Measurements from ENCODE around the gene DNAJC17. TPM values are rescaled to one million over a fixed set of nuclear protein-coding genes. Genes with fewer than 3 reads are reported as not detected.

Gene DNAJC17
- total and polyA plus RNA-seq, 5 experiments from 2014 or later = 17.5 to 38.4 (median 37.5) TPM

DNA sequence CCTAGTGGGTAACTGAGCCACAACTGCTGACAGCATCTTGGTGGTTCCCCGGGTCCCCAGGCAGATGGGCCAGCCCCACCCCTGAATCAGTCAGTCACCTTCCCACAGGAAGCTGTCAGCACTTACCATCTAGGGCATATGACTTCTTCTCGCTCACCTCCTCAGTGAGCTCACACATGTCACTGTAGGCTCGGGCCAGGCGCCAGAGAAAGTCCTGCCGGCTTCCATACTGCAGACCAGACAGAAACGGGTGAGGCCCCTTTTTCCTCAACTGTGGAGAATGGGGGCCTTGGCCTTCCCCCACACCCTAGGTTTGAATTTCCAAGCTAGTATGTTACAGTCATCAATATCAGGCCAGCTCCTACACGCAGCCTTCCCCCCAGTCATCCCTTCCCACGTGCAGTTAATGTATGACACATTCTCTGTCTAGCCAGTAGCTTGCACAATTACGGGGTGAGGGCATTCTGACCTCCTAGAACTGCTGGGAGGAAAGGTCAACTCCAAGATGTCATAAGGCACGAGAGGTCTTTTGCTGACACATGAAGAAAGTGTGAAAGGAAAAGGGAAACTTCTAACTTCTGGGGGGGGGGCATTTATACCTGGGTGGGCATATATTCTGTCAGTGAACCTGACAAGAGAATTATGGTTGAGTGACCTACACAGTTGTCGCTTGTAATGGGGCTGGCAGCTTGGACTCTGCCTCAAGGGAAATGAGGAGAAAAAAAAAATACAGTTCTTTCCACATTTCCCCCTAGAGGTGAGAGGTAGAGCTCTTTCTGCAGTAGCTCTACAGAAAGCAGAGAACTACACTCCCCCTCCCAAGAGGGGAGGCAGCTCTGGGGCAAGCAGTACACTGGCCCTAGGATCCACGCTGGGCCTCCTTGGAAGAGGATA is 63.1 kb downstream of the DNAJC17 start:
- DNase-seq (peak in 5 of 10 donors; percentile 21 to 47 (median 26)), ATAC-seq (peak; percentile 89 to 96)
- Mint-ChIP-seq H3K27ac (peak overlapping the region in 9 of 10 donors; percentile 2 to 97 (median 81)), H3K9me3 (no peaks in the 10 kb centered on the region), H3K36me3 (peaks cover 0 to 63% (median 2%) of the 10 kb centered on the region in 3 donors), H3K4me3 (peak overlapping the region in 4 of 10 donors; percentile 24 to 75 (median 37)), H3K27me3 (no peaks in the 10 kb centered on the region), H3K4me1 (peaks cover 0 to 38% (median 6%) of the 10 kb centered on the region in 4 donors)
- POLR2A ChIA-PET = no interaction called here

DNA sequence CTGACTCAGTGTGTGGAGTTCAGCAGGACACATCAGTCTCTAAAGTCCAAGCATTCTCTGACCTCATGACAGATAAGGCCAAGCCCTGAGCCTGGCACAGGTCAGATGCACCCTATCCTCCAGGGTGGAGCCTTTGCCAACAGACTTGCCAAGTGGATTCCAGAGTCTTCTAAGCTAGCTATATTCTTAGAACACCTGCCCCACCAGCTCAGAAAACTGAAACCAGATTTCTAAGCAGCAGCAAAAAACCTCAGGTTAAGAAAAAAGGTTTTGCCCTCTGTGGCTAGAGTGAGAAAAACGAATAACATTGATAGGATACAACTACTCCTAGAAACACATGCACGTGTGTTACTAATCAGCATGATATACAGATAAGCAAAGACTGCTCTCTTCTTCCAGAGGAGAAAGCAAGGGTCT is 63.8 kb downstream of the DNAJC17 start:
- DNase-seq = no peak
- POLR2A ChIA-PET = no interaction called here
- ATAC-seq = peak in 1 of 2 donors; percentile 9
- Mint-ChIP-seq H3K27ac (peak overlapping the region in 6 of 10 donors; percentile 62 to 97 (median 90)), H3K4me3 (peak overlapping the region in 3 of 10 donors; percentile 24 to 75 (median 48)), H3K9me3 (no peaks in the 10 kb centered on the region), H3K4me1 (peaks cover 0 to 38% (median 6%) of the 10 kb centered on the region in 4 donors), H3K36me3 (peaks cover 0 to 62% (median 4%) of the 10 kb centered on the region in 3 donors), H3K27me3 (no peaks in the 10 kb centered on the region)

DNA sequence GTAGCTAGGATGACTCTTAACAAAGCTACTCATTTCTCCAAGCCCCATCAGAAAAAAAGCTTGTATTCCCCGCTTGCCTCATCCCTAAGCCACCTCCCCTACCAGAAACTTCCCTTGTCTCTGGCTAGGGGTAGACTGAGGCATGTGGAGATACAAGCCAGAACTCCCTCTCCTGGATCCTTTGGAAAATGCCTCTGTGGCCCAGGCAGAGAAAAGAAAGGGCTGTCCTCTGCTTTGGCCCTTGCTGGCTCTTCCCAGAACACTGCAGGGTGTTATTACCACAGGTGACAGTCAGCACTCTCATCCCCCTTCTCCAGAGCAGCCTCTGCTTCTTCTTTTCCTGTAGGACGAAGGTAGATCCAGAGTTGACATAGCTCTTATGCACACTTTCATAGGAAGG is 67.4 kb downstream of the DNAJC17 start:
- Mint-ChIP-seq H3K4me3 (no peak overlapping the region), H3K9me3 (no peaks in the 10 kb centered on the region), H3K27me3 (no peaks in the 10 kb centered on the region), H3K4me1 (peaks cover 0 to 19% (median 4%) of the 10 kb centered on the region in 4 donors), H3K27ac (peak overlapping the region in 2 of 10 donors; percentile 13 to 52), H3K36me3 (peaks cover 0 to 80% (median 10%) of the 10 kb centered on the region in 3 donors)
- POLR2A ChIA-PET = no interaction called here
- no peak for ATAC-seq
- DNase-seq = no peak

DNA sequence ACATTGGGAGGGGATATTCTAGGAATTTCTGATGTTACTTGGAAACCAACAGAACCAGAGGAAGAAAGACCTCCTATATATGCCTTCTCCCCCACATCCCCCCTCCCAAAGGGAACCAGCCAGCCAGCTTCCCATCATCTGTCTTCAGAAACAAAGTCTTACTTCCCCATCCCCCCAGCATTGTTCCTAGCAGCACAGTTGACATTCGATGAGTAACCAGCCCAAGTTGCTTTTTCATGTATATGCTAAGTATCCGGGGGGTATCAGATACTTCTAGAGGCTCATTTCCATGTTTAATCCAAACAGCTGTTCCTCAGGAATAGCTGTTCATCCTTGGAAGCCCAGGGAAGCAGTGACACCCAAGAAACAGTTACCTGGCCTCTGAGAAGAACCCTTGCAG is 68.2 kb downstream of the DNAJC17 start:
- POLR2A ChIA-PET = interaction anchor here (1.2 kb wide), 1 partner anchor 34 kb away, joined by 7 read pairs; no protein-coding TSS in a partner anchor
- Mint-ChIP-seq H3K4me3 (no peak overlapping the region), H3K9me3 (no peaks in the 10 kb centered on the region), H3K4me1 (peaks cover 0 to 13% (median 3%) of the 10 kb centered on the region in 4 donors), H3K27me3 (no peaks in the 10 kb centered on the region), H3K27ac (peak overlapping the region in 1 of 10 donors; percentile 15), H3K36me3 (peaks cover 0 to 79% (median 10%) of the 10 kb centered on the region in 3 donors)
- ATAC-seq (no peak), DNase-seq (no peak)

DNA sequence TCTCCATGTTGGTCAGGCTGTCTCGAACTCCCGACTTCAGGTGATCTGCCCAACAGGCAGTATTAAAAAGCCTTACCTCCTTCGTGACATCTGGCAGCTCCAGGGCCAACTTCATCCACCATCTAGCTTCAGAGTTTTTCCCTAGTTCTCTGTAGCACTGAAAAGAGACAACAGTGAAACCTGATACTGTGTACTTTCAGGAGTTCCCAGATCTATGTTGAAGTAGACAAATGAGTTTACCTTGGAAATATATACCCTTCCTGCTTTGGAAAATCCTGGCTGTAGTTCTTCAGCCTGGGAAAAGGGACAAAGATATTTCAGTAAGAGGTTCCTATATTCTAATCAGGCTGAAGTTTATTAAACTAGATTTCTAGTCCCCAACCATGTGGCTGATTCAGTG is 70.2 kb downstream of the DNAJC17 start:
- Mint-ChIP-seq H3K27ac (no peak overlapping the region), H3K36me3 (peaks cover 0 to 70% (median 7%) of the 10 kb centered on the region in 3 donors), H3K27me3 (no peaks in the 10 kb centered on the region), H3K4me1 (no peaks in the 10 kb centered on the region), H3K4me3 (no peak overlapping the region), H3K9me3 (no peaks in the 10 kb centered on the region)
- DNase-seq = no peak
- no peak for ATAC-seq
- POLR2A ChIA-PET = no interaction called here

DNA sequence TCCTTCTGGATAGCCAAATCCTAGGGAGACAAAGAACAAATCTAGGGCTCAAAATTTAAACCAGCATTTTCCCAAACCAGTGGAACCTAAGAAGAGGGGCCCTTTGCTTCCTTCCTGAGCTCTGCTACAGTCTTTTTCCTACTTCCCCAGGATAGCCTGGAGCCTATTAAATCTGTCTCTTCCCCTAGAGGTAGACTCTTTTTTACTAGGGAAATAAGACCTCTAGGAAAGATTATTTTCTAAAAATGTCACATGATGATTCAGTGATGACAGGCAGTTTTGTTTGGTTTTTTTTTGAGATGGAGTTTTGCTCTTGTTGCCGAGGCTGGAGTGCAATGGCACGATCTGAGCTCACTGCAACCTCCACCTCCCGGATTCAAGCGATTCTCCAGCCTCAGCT is 70.7 kb downstream of the DNAJC17 start:
- Mint-ChIP-seq H3K27ac (no peak overlapping the region), H3K4me3 (no peak overlapping the region), H3K27me3 (no peaks in the 10 kb centered on the region), H3K36me3 (peaks cover 0 to 68% (median 7%) of the 10 kb centered on the region in 3 donors), H3K4me1 (no peaks in the 10 kb centered on the region), H3K9me3 (no peaks in the 10 kb centered on the region)
- DNase-seq (no peak), ATAC-seq (no peak)
- POLR2A ChIA-PET = no interaction called here

DNA sequence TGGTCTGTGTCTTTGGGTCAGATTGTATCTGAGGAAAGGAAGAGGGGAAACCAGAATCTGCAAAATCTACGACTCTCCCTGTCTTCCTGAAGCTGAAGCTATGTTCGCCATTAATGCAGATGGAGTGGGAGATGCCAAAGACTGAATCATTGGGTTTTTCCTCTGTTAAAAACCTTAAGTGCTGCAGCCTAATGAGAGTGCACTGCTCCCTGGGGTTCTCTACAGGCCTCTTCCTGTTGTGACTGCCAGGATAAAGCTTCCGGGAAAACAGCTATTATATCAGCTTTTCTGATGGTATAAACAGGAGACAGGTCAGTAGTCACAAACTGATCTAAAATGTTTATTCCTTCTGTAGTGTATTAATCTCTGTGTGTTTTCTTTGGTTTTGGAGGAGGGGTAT is 76.2 kb downstream of the DNAJC17 start:
- no peaks in the 10 kb centered on the region for H3K9me3 Mint-ChIP-seq
- ATAC-seq = no peak
- H3K27ac Mint-ChIP-seq = peak overlapping the region in 1 of 10 donors; percentile 4
- no peak overlapping the region for H3K4me3 Mint-ChIP-seq
- H3K36me3 Mint-ChIP-seq = peaks cover 0 to 34% (median under 1%) of the 10 kb centered on the region in 3 donors
- POLR2A ChIA-PET = no interaction called here
- H3K4me1 Mint-ChIP-seq = peaks cover 0 to 1% (median 0%) of the 10 kb centered on the region in 4 donors
- H3K27me3 Mint-ChIP-seq = no peaks in the 10 kb centered on the region
- no peak for DNase-seq

DNA sequence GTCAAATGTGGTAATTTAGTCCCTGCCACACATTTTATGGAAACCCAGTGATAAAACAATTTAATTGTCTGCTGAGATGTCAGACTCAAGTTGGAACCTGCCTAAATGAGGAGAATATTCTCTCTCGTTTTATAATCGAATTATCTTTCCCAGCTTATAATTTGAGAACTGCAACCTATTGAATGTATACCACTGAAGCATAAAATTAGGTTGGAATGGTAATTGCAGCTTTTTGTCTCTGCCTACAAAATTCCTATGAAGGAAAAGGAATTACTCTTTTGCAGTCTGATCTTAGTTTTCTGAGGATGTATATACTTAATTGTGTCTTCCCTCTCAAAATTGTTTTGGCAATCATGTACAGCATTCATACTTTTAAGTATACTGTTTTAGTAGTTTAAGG is 83.4 kb downstream of the DNAJC17 start:
- no peaks in the 10 kb centered on the region for H3K27me3 Mint-ChIP-seq
- DNase-seq = no peak
- no peaks in the 10 kb centered on the region for H3K9me3 Mint-ChIP-seq
- H3K4me1 Mint-ChIP-seq = peaks cover 0 to 1% (median 0%) of the 10 kb centered on the region in 4 donors
- no peak for ATAC-seq
- POLR2A ChIA-PET = no interaction called here
- no peak overlapping the region for H3K27ac Mint-ChIP-seq
- H3K4me3 Mint-ChIP-seq = no peak overlapping the region
- peaks cover 0 to 6% (median 0%) of the 10 kb centered on the region in 3 donors for H3K36me3 Mint-ChIP-seq

DNA sequence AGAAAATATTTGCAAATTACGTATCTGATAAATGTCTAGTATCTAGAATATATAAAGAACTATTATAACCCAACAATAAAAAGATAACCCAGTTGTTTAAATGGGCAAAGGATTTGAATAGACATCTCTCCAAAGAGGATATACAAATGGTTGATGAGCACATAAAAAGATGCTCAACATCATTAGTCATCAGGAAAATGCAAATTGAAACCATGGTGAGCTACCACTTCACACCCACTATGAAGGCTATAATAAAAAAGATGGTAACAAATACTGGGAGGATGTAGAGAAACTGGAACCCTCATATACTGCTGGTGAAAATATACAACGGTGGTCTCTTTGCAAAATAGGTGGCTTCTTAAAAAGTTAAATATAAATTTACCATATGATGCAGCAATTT is 84.3 kb downstream of the DNAJC17 start:
- ATAC-seq = no peak
- DNase-seq = no peak
- H3K4me3 Mint-ChIP-seq = no peak overlapping the region
- POLR2A ChIA-PET = no interaction called here
- no peaks in the 10 kb centered on the region for H3K27me3 Mint-ChIP-seq
- no peaks in the 10 kb centered on the region for H3K36me3 Mint-ChIP-seq
- no peaks in the 10 kb centered on the region for H3K4me1 Mint-ChIP-seq
- no peaks in the 10 kb centered on the region for H3K9me3 Mint-ChIP-seq
- H3K27ac Mint-ChIP-seq = no peak overlapping the region

DNA sequence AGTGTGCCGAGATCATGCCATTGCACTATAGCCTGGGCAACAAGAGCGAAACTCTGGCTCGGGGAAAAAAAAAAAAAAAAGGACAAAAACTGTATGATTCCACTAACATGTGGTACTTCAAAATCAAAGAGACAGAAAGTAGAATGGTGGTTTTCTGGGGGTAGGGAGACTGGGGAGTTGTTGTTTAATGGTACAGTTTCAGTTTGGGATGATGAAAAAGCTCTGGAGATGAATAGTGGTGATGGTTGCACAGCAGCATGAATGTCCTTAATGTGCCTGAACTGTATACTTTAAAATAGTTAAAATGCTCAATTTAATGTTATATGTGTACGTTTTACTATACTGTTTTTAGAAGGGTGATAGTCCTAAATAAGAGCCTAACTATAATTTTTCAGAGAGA is 84.9 kb downstream of the DNAJC17 start:
- ATAC-seq = no peak
- Mint-ChIP-seq H3K27me3 (no peaks in the 10 kb centered on the region), H3K4me1 (no peaks in the 10 kb centered on the region), H3K4me3 (no peak overlapping the region), H3K27ac (no peak overlapping the region), H3K36me3 (no peaks in the 10 kb centered on the region), H3K9me3 (no peaks in the 10 kb centered on the region)
- DNase-seq = no peak
- POLR2A ChIA-PET = no interaction called here

DNA sequence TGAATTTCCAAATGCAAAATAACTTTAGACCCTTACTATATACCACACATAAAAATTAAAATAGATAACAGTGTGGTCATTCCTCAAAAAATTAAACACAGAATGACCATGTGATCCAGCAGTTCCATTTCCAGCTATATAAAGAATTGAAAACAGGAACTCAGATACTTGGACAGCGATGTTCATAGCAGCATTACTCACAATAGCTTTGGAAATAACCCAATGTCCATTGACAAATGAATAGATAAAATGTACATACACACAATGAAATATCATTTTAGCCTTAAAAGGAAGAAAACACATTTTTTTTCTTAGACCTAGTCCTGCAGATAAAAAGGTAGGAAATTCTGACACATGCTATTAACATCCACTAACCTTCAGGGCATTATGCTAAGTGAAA is 85.6 kb downstream of the DNAJC17 start:
- POLR2A ChIA-PET = no interaction called here

DNA sequence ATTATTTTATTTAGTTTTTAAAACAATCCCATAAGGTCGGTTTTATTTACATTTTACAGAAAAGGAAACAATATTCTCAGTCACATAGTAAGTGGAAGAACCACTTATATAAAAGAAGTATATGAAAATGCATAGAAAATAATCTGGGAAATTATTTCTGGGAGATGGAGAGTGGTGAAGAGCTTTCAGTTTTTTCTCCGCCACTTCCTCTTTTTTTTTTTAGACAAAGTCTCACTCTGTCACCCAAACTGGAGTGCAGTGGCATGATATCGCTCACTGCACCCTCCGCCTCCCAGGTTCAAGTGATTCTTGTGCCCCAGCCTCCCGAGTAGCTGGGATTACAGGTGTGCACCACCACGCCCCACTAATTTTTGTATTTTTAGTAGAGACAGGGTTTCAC is 91.1 kb downstream of the DNAJC17 start:
- no peak for DNase-seq
- no peak overlapping the region for H3K27ac Mint-ChIP-seq
- no peaks in the 10 kb centered on the region for H3K4me1 Mint-ChIP-seq
- no peak overlapping the region for H3K4me3 Mint-ChIP-seq
- ATAC-seq = no peak
- H3K27me3 Mint-ChIP-seq = no peaks in the 10 kb centered on the region
- POLR2A ChIA-PET = no interaction called here
- H3K36me3 Mint-ChIP-seq = no peaks in the 10 kb centered on the region
- no peaks in the 10 kb centered on the region for H3K9me3 Mint-ChIP-seq

More for the DNA sequence above, 85.6 kb downstream of the DNAJC17 start:
- no peak for DNase-seq
- no peak for ATAC-seq
- H3K9me3 Mint-ChIP-seq = no peaks in the 10 kb centered on the region
- H3K4me3 Mint-ChIP-seq = no peak overlapping the region
- H3K4me1 Mint-ChIP-seq = no peaks in the 10 kb centered on the region
- H3K27me3 Mint-ChIP-seq = no peaks in the 10 kb centered on the region
- H3K27ac Mint-ChIP-seq = no peak overlapping the region
- H3K36me3 Mint-ChIP-seq = no peaks in the 10 kb centered on the region

Measured in naive thymus-derived CD8-positive, alpha-beta T cell (primary cell).